Smooth muscle cell of the brain vasculature (primary cell): ENCODE results near the gene CCT2.
"Not testable (repeated sequence)": the region's sequence is repeated elsewhere in the genome, so short reads cannot be mapped to it uniquely, and the experiment has no call there.

Source experiments
- DNase-seq: peaks from one replicate; pipeline ENCODE4 v3.0.0-alpha.2; 2012; ENCODE audit warnings: low read depth, low spot score

Gene CCT2

DNA sequence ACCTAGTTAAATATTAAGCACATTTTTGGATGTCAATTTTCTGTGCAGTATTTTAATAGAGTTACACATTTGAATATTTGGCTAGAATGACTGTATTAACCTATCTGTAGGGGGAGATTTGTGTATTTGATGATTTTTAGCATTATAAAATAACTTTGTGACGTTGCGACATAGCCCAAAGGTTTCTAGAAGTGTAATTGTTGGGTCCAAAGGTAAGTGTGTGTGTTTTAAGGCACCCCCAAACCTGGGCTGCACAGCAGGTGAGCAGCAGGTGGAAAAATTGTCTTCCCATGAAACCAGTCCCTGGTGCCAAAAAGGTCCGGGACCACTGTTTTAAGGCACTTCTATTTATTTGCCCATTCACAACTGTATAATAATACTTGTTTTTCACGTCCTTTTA is 3.3 kb downstream of the CCT2 start:
- no peak for DNase-seq

DNA sequence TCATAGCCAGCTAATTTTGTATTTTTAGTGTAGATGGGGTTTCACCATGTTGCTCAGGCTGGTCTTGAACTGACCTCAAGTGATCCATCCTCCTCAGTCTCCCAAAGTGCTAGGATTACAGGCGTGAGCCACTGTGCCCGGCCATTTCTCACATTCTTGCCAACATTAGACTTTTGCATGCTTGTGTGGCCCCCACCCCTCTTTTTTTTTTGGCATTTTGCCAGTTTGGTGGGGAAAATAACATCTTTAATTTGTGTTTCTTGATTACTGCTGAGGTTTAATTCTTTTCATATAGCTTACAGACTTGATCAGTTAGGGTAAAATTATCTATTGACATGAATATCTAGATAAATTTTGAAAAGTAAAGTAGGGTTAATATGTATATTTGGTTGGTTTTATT is 3.8 kb downstream of the CCT2 start:
- DNase-seq = no peak

DNA sequence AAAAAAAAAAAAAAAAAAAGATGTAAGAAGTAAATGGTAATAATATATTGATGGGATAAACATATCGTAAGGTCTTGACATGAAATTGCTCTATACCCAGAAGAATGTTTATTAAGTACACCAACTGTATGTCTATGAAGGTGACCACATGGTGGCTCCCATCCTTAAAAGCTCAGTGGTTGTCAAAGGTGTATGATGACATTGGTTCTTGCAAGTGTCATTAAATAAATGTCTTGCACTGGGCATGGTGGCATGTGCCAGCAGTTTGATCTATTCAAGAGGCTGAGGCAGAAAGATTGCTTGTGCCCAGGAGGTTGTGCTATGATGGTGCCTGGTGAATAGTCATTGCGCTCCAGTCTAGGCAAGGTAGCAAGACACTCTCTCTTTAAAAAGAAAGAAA is 10.4 kb downstream of the CCT2 start:
- DNase-seq = no peak

DNA sequence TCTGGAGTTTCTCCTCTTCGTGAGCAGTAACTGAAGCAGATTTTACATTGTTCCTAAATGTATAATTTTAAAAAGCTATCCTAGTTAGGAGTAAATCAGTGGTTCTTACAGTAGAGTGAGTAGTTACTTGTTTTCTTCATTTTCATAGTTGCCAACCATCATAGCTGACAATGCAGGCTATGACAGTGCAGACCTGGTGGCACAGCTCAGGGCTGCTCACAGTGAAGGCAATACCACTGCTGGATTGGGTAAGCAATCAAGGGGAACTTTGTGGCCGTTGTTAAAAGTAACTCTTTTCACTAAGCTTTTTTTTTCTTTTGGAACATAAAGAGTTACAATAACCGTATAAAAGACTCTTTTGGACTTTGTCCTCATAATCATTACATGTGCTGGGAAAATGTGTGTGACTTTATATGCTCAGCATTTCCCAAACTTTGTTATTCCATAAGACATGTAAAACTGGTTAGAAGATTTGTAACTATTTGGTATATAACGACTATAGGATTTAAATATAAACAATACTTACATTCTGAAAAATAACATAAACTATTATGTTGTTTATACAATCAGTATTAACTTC is 13.0 kb downstream of the CCT2 start:
- no peak for DNase-seq

DNA sequence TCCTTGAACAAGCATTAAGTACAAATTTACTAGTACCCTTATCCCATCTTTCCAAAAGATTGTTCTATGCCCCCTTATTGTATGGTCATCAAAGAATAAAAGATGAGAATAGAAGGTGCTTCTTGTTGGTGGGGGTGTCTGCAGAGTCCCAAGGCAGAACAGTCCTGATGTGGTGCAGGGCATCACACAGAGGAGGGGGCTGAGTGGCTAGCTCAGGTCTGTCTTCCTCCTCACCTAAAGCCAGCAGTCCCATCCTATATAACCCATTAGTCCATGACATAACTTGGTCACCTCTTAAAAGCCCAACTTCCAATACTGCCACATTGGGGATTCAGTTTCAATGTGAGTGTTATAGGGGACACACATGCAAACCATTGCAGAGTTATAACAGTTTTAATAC is 15.5 kb downstream of the CCT2 start:
- no peak for DNase-seq

DNA sequence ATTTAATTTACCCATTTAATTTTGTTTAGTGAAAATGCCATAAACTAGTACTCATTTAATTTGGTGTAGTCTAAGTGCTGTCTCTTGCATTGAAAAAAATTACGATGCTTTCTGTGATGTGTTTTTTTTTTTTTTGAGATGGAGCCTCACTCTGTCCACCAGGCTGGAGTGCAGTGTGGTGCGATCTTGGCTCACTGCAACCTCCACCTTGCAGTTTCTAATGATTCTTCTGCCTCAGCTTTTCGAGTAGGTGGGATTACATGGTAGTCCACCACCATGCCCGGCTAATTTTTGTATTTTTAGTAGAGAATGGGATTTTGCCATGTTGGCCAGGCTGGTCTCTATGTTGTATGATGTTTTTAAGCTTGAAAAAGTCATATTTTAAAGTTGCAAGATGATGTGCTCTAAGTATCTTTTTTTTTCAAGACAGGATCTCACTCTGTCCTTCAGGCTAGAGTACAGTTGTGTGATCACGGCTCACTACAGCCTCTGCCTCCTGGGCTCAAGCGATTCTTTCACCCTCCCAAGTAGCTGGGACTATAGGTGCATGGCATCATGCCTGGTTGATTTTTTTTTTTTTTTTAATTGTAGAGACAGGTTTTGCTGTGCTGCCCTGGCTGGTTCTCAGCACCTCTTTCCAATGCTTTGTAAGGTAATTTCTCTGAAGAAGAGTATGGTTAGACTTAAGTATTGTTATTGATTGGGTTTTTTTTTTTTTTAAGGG is 16.9 kb downstream of the CCT2 start:
- DNase-seq = no peak

DNA sequence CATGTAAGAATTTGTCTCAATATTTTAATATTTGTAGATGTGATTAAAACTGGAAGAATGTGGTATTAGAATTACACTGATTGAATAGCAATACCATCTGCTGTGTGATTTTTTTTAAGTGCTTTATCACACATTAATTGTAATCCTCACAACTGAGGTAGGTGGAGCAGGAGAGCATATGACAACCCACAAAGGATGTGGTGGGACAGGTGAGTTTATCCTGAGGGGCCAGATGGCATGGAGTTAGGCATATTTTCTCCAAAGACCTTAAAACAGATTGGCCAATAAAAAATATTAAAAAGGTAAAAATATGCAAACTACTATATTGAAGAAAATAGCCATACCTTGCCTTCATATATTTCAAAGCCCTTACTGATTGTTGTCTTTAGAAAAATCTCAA is 17.7 kb downstream of the CCT2 start:
- DNase-seq = no peak

DNA sequence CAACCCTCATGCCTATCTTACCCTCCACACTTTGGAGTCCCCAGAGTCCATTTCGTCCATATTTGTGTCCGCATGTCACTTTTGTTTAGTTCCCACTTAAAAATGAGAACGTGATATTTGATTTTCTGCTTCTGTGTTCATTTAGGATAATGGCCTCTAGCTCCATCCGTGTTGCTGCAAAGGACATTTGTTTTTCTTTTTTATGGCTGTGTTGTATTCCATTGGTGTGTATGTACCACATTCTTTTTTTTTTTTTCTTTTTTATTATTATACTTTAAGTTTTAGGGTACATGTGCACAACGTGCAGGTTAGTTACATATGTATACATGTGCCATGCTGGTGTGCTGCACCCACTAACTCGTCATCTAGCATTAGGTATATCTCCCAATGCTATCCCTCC is 18.3 kb downstream of the CCT2 start:
- not testable (repeated sequence) for DNase-seq

DNA sequence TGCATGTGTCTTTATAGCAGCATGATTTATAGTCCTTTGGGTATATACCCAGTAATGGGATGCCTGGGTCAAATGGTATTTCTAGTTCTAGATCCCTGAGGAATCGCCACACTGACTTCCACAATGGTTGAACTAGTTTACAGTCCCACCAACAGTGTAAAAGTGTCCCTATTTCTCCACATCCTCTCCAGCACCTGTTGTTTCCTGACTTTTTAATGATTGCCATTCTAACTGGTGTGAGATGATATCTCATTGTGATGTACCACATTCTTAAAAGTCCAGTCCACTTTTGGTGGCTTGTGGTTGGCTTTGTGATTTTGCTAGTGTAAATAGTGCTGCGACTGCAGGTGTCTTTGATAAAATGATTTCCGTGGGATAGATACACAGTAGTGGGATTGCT is 19.0 kb downstream of the CCT2 start:
- not testable (repeated sequence) for DNase-seq

DNA sequence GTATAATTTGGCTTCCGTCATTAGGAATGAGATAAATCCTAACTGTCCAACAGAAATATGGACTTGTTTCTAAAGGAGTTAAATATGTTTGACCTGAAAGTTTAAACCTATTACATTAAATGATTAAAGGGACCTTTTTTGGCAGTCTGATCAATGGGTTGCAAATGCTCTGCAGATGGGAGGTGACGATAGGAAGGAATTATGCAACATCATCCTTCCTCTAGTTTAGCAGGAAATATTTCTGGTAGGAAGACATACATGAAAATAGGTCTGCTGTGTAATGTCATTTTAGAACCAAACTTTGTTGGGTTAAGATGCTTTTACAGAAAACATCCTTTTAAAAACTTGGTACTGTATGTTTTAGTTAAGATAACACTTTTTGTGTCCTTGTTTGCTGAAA is 22.9 kb downstream of the CCT2 start:
- no peak for DNase-seq

DNA sequence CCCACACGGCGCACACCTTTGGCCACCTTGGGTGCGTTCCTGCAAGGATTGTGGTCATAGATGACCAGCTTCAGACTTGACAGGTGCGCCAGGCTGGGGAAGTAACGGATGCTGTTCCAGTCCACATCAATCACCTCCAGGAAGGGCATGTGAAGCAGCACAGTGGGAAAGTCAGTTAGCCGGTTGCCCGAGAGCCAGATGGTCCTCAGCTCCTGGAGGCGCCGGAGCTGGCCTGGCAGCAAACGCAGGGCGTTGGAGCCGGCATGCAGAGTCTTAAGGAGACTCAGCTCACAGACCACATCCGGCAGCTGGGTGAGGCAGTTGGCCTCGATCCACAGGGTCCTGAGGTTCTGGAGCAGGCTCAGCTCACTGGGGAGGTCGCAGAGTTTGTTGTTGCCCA is 24.9 kb downstream of the CCT2 start:
- DNase-seq = no peak

DNA sequence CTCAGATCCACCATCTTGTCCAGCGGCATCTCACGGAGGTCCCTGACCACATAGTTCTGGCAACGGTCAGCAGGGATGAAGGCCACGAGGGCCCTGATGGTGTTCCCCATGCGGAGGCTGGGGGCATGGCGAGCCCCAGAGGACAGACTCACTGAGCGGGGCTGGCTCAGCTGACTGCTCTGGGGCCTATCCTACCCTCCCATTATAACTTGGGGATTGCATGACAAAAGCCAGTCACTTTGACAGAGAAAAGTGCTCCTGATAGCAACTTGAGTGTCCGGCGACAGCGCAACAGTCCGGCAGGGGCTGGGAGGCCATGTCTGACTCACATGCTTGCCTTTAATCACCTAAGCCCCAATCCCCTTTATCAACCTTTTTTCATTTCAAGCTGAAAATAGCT is 25.5 kb downstream of the CCT2 start, which contains the start of gene LRRC10:
TSS of gene LRRC10 (minus strand) at position 179 of the 400 bp plus-strand sequence. CDS start at position 110, 69 bp downstream.
- no peak for DNase-seq

DNA sequence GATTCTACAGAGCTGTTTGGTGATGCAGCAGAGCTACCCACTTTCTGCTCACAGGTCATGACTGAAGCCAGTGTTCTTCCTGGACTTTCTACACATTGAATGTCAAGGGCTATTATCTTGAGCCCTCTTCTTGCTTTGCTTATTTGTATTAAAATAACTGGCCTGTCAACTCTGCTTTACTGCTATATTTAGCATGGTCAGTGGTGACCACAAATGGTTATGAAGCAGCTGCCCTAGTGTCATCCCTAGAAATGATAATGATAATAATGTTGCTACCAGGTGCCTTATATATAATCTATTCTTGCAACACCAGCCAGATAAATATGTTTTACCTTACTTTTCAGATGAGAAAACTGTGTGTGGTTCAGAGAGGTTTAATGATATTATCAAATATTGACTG is 28.1 kb downstream of the CCT2 start:
- DNase-seq = no peak

DNA sequence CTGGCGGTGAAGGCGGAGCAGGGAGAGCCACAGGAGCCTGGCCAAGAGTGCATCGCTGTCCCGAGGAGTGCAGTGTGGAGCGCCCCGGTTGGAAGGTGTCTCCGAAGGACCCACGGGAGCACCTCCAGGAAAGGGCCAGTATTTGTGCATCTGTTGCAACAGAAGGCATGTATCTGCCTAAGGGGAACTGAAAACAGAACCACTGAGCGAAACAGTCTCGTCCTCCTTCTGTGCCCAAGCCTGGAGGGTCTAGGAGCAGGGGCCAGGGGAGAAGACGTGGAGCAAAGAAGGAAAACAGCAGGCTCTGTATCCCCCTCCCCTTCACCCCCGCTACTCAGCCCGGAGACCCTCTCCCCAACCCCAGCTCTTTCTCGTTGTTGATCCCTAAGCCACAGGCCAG is 30.8 kb downstream of the CCT2 start:
- no peak for DNase-seq

DNA sequence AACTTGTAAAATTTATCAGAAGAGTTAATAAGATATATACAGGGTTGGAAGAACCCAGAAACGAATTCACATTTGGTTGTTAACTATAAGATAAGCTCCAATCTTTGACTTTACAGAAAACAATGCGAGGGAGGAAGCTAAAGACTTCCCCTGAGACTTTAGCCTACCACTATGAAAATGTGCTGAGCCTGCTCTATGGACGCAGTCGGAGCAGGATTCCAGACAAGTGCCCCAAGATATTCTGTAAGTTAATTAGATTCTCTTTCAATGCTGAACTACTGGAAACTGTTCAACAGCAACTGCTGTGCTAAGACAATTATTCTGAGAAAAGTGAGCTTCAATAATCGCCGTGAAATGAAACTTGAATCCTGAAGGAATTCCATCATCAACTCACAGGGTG is 33.8 kb downstream of the CCT2 start:
- DNase-seq = no peak

DNA sequence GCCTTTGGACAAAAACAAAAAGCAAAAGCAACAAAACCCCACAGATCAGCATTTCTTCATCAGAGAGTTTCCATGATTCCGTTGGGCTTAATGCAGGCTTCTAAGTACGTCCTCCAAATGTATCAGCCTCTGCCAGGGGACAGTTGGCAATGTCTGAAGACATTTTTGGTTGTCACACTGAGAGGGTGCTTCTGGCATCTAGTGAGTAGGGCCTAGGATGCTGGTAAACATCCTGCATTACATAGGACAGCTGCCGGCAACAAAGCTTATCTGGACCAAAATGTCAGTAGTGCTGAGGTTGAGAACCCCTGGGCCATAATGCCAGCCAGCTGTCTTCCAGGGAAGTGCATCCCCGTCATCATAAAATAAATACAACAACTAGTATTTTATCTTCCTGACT is 34.8 kb downstream of the CCT2 start:
- no peak for DNase-seq

DNA sequence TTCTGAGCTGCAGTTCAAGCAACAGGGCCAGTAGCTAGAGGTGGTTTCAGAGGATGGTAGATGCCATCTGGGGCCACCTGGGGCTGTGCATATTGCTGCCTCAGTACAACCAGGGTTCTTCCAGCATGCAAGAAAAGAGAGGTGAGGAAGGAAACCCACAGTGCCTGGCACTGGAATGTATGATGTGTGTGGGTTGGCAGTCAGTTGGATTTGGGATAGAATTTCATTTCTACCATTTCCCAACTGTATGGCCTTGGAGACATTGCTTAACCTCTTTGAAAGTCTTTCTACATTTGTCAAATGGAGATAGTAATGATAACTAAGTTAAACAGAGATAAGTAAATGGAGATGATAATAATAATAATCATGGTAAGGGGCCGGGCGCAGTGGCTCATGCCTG is 35.7 kb downstream of the CCT2 start:
- no peak for DNase-seq

DNA sequence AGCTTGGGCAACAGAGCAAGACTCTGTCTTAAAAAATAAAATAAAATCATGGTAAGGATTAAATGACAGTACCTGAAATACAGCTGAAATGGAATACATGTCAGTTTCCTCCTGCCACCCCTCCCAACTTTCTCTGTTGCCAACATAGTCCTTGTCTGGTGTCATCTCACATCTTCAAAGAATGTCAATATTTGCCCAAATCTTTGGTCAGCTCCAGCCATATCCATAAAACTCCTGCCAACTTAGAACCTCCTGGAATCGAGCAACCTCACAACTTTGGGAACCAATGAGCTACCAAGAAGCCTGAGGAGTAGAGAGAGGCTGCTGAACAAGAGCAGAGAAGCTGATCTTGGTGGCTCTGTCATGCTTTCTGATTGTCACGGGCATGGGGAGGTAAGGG is 36.3 kb downstream of the CCT2 start:
- DNase-seq = no peak

DNA sequence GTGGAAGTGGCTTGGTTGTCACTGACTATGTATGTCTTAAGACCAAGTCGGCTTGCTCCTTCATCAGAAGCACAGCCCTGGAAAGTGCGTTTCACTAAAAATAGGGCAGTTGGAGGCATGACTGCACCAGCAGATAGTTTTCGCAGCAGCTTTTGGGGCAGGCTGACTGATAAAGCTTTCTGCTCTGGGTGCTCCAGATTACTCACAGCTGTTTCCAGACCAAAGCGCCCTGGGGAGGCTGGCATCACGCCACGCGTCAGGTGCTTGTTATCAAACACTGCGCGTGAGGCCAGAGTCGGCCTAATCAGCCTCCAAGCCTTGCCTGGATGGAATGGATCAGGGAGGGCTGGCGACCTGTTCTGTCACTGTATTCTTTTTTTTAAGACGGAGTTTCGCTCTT is 38.7 kb downstream of the CCT2 start:
- DNase-seq = no peak

DNA sequence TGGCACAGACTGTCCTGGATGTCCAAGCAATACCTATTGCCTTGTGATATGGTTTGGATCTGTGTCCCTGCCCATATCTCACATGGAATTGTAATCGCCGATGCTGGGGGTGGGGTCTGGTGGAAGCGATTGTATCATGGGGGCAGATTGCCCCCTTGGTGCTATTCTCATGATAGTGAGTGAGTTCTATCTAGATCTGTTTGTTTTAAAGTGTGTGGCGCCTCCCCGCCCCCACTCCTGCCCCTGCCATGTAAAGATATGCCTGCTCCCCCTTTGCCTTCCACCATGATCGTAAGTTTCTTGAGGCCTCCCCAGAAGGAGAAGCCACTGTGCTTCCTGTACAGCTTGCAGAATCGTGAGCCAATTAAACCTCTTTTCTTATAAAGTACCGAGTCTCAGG is 42.2 kb downstream of the CCT2 start:
- DNase-seq = no peak

DNA sequence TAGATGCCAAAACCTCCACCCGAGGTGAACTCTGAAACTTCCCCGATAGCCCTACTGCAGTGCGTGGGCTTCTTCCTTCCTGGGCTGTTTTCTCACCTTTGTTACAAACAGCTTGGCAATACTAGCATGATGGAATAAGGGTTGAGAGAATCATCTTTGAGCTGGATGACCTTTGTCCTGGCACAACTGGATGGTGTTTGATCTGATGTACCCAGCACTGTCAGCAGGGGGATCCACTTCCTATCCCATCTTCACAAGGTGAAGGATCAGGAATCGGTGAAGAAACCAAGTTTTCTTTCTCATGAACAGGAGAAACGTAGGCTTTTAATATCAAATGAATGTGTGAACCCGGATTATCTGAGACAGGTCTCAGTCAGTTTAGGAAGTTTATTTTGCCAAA is 44.9 kb downstream of the CCT2 start:
- no peak for DNase-seq

DNA sequence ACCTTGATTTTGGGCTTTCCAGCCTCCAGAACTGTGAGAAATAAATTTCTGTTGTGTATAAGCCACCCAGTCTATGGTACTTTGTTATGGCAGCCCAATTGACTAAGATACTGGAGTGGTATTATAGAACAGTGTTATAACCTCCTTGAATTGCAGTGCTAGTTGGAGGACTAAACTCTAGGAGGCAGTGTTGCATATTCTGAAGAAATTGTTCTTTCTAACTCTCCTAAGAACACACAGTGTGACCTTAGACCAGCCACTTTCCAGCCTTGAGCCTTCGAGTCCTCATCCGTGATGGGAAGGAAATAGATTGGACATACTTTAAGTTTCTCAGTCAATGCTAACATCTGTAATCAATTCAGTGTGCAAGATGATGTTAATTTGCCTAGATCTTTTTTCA is 47.8 kb downstream of the CCT2 start:
- DNase-seq = no peak

DNA sequence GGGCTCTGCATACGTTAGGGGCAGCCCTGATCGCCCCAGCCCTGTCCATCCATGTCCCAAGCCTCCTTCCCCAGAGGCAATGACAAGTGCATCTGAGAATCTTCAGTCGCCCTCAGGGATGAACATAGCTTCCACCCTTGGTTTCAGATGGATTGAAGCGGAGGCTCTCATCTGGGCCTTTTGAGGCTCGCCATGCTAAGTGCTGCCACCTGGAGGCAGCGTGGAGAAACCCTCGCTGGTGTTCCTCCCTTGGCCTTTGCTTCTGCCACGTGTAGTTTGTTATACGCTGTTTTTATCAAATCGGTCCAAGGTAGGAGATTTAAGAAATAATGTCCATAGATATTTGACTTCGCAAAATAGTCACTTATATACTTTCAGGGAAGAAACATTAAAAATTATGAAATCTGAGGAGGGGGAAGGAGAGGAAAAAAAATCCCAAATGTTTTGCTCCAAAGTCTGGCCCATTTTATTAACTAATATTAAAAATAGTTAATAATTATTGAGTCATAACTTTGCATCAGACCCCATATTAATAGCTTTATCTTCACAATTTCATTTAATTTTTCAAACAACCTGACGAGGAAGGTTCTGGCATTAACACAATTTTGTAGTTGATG is 54.2 kb downstream of the CCT2 start:
- peak; percentile 40 for DNase-seq
